ENCODE measurements around the gene RHOV.
"Not testable (repeated sequence)": the region's sequence is repeated elsewhere in the genome, so short reads cannot be mapped to it uniquely, and the experiment has no call there.

Gene RHOV

GRCh38 chr15:40872791-40873693 is 992 bp downstream of the RHOV start:
- DNase-seq (ENCODE audit: low read depth) = no peak

DNA sequence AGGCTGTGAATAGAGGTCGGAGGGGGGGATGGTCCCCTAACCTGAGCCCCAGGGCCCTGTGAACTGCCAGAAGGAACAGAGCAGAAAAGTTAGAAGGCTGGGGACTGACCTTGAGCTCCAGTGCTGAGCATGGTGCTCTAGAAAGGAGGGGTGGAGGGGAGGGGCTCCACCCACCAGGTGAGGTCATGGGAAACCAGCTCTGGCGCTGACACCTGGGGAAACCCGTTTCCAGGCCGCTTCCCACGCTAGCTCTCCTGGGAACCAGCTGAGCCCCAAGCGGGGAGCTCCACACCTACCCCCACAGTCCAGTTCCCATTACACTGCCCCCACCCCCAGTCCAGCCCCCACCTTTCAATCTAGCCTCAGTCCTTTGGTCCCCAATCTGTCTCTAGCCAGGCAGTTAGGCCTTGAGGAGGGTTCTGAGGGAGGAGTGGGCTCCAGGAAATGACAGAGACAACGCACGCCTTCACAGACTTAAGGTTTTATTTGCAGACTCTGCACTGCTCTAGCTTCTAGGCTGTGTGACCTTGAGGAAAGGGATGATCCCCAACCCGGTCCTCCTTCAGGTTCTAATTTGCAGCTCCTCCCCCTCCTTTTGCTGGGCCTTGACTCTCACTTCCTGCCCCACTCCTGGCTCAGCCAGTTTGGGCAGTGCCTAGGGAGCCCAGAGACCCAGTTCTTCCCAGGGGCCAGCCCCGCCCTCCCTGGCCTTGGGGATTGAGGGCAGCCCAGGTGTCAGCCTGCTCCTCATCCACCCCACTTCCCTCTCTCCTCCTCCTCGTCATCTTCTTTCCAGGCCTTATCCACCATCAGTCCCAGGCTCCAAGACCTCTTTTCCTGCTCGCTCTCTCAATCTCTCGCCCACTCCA is 2.1 kb downstream of the RHOV start:
- no peak for DNase-seq (ENCODE audit: low read depth)

DNA sequence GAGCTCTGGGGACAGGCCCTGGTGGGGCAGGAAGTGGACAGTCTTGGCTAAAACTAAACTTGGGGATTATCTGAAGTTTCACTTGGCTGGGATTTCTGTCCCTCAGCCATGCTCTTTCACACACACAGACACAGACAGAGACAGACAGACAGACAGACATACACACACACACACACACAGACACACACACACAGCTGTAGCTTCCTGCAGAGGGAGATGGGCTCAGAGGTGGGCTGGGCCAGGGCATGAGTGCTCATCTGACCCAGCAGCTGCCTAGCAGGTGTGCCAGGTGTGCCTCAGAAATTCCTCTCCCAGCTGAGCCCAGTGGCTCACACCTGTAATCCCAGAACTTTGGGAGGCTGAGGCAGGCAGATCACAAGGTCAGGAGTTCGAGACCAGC is 3.3 kb downstream of the RHOV start:
- DNase-seq (ENCODE audit: low read depth) = no peak

DNA sequence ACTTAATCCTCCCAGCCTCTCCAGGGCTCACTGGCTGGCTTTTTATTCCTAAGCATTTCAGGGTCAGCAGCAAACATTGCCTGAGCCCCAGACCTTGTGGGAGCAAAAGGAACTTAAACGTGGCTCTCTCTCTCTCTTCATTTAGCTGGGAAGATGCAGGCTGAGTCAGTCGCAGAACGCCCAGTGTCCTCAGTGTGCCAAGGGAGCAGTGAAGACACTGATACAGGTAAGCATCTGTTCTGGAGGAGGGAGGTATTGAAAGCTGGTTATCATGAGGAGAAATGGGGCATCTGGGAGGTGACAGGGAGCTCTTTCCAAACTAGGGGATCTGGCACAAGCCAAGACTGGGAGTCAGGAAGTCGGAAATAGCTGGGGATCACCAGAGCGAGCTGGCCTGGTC is 4.3 kb downstream of the RHOV start:
- no peak for DNase-seq (ENCODE audit: low read depth)

GRCh38 chr15:40867199-40867598 is 6.8 kb downstream of the RHOV start:
- DNase-seq (ENCODE audit: low read depth) = no peak

DNA sequence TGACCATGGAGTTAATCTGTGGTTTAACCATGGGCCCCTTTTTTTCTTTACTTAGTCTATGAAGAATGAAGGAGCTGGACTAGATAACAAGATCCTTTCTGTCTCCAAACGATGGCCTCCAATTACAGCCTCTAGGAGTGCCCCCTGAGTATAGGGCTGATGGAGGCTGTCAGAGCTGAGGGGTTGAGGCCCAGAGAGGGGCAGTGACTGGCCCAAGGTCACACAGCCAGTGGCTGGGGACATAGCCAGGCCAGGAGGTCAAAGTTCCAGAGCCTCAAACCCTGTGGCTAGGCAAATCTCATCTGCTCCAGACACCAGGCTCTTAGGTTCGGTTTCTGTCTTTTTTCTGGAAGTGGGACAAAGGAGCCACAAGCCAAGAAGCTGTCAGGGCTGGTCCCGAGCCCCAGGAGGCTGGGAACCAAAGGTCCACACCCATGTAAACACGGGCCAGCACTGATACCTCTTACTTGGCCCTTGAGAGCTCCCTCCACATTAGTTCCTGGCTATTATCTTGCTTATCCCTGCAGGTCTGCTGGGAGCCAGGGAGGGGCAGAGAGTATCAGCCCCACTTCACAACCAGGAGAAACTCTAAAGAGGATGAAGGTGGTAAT is 10.3 kb downstream of the RHOV start:
- DNase-seq (ENCODE audit: low read depth) = no peak

GRCh38 chr15:40861147-40861546 is 12.9 kb downstream of the RHOV start:
- not testable (repeated sequence) for DNase-seq (ENCODE audit: low read depth)

- DNase-seq (ENCODE audit: low read depth) = no peak
Observed at GRCh38 chr15:40859206-40859851, 14.7 kb downstream of the RHOV start.

DNA sequence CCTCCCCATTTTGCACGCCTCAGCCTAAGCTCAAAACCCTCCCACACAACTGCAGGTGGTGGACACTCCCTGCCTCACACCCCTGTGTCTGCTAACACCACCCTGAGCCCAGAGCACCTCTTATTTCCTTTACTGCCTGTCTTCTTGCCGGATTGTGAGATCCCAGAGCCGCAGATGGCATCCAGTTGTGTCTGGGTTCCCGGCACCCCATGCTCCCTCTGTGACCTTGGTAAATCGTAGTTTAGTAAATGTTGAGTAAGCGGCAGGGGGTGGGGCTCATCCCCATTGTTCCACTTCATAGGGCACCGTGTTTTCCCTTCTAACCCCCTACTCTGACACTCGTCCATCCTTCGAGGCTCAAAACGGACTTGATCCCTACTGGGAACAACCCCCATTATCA is 15.3 kb downstream of the RHOV start:
- no peak for DNase-seq (ENCODE audit: low read depth)

GRCh38 chr15:40857601-40858341 is 16.3 kb downstream of the RHOV start:
- DNase-seq (ENCODE audit: low read depth) = no peak

GRCh38 chr15:40856746-40857145 is 17.3 kb downstream of the RHOV start:
- no peak for DNase-seq (ENCODE audit: low read depth)

GRCh38 chr15:40855706-40856234 is 18.3 kb downstream of the RHOV start:
- no peak for DNase-seq (ENCODE audit: low read depth)

DNA sequence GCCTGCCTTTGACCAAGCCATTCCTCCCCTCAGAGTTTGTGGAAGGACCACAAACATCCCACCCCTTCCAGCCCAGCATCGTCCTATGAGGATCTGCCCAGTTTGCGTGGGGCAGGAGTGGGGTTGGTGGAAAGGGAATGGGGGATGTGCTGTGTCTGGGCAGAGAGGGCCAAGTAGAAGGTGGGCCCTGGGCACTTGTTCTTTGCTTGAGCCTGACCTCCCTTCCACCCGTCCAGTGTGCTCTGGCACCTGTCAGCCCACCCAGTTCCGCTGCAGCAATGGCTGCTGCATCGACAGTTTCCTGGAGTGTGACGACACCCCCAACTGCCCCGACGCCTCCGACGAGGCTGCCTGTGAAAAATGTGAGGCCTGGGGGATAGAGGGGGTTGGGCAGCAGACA is 19.9 kb downstream of the RHOV start:
- no peak for DNase-seq (ENCODE audit: low read depth)

GRCh38 chr15:40853241-40853890 is 20.7 kb downstream of the RHOV start:
- no peak for DNase-seq (ENCODE audit: low read depth)

- no peak for DNase-seq (ENCODE audit: low read depth)
Observed at GRCh38 chr15:40852529-40852928, 21.5 kb downstream of the RHOV start.

GRCh38 chr15:40850576-40851112 is 23.4 kb downstream of the RHOV start:
- no peak for DNase-seq (ENCODE audit: low read depth)

DNA sequence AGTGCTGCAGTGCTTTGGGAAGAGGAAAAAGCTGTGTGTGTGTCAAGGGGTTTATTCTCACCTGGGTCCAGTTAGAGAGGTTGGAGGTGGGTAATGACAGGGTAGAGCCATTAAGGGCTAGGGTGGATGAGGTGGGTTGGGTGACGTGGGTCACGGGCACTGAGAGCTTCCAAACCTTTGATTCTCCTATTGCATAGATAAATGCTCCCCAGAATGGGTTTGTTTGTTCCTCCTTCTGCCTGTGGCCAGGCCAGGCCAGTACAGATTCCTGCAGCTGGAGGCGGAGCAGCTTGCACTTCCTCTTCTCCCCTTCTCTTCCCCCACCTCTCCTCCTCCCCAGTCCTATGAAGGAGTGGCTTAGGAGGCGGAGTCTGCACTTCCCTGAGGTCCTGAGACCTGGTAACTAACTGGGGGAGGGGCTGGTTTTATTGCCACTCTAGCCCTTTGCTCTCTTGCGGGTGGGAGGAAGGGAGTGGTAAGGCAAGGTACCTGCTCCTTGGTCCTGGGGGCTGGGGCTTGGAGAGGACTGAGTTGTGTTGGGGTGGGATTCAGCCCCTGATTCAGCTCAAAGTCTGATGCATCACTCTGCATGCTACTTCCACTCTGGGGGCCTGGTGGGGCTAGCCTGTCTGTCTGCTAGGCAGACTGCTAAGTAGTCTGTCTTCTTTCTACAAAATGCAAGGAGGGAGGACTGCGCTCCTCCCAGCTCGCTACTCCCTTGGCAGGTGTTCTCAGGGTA is 26.6 kb downstream of the RHOV start:
- DNase-seq (ENCODE audit: low read depth) = no peak

DNA sequence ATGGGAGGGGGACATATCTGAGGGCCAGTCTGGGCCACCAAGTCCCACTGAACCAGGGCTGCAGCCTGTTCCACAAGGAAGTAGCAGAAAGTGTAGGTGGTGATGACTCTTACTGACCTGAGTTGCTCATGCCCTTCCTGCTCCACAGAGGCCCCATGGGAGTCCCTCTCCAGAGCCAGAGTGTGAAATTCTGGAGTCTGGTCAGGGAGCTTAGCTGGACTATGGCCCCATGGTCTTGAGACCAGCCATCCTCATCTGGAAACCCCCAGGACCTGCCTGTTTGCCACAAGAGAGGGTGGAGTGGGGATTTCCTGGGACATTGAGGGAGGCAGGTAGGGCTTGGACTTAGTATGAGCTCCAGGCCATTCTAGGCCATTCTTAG is 27.2 kb downstream of the RHOV start:
- DNase-seq (ENCODE audit: low read depth) = no peak

DNA sequence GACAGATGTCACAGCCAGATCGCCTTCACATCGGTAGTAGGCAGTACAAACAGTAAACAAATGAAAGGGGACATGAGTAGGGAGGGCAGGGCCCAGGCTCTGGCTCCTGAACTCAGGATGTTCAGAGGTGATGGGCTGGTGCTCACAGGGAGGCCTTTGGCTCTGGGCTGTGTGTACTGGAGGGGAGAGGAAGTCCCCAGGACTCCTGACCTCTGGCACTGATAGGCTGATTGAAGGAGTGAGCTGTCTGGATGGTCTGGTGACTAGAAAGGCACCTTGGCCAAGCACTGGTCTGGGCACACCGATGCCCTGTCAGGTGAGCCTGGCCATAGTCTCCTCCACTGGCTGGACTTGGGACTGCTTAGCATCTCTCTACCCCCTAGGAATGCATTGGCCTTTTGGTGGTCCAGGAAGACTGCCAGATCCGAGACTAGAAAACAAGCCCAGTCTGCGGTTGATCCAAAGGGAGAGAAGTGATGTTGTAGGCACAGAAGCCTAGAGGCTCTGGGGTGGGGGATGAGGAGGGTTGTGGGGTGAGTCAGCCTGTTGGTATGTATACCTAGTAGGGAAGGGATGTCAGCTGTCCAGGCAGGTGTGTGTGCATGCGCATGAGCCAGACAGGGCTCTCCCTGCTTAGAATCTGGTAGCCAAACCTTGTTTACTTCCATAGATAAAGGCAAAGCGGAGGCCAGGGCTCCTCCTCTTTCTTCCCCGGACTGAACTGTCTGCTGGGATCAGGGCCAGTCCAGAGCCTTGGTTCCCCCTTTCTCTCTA is 28.3 kb downstream of the RHOV start:
- DNase-seq (ENCODE audit: low read depth) = no peak
